Measurements from ENCODE around the gene PPP1R9B. TPM values are rescaled to one million over a fixed set of nuclear protein-coding genes. Genes with fewer than 3 reads are reported as not detected.
A peak's percentile ranks its signal among the peaks of the same experiment; 100 is the strongest.

Gene PPP1R9B
- total and polyA plus RNA-seq, 2 donors (not counting 1 experiment from before 2014, with no cell fraction given): 80.7 to 220 TPM

- no peak overlapping the region for H3K27ac ChIP-seq (ENCODE audit: low read length in 2 of 2)
- 1% methylated on average over 45 of the region's 53 CpGs for WGBS (ENCODE audit: insufficient coverage)
These were observed 10.8 kb upstream of the PPP1R9B start for GRCh38 chr17:50161023-50161910.

More at GRCh38 chr17:50161023-50161910, 10.8 kb upstream of the PPP1R9B start:
- Mint-ChIP-seq H3K27me3 (no peaks in the 10 kb centered on the region), H3K9me3 (ENCODE audit: insufficient read depth) (no peaks in the 10 kb centered on the region), H3K4me1 (peaks cover 38% of the 10 kb centered on the region), H3K4me3 (peak overlapping the region; percentile 80), H3K27ac (peak overlapping the region; percentile 72)
- H3K4me3 ChIP-seq (ENCODE audit: control extremely low read depth in 1 of 5, extremely low read depth in 1 of 5, insufficient read depth in 1 of 5, low read depth in 2 of 5, low read length in 4 of 5): peak overlapping the region; percentile 52 to 68 (median 66)
- DNase-seq (peak; percentile 93), ATAC-seq (ENCODE audit: low read depth) (peak; percentile 92)
- no peaks in the 10 kb centered on the region for H3K36me3 ChIP-seq (replicated peaks in 1 of 2; ENCODE audit: control extremely low read depth in 1 of 2, control insufficient read depth in 1 of 2, extremely low read depth in 1 of 2, insufficient read depth in 2 of 2, low read length in 1 of 2)
- H3K79me2 ChIP-seq (ENCODE audit: control insufficient read depth, insufficient read depth, low read length): peaks cover 13% of the 10 kb centered on the region
- peak overlapping the region; percentile 84 for H3K4me2 ChIP-seq (replicated peaks; ENCODE audit: low read depth, low read length, poor library complexity, severe bottlenecking)
- ChIA-PET CTCF (interaction anchor here (0.9 to 2.8 kb wide), 22 partner anchors 9 to 163 kb away, joined by 3 to 79 read pairs (median 5); partner anchors contain the start of genes PPP1R9B and SAMD14), POLR2A (interaction anchor here (1.0 to 2.8 kb wide), 4 partner anchors 10 to 22 kb away, joined by 4 to 22 read pairs (median 10); partner anchors contain the start of gene PPP1R9B)
- peaks cover 36 to 41% of the 10 kb centered on the region in 2 donors for H3K4me1 ChIP-seq (ENCODE audit: control insufficient read depth in 2 of 2, insufficient read depth in 2 of 2, low read length in 2 of 2)
- H3K9ac ChIP-seq (ENCODE audit: low read length): peak overlapping the region; percentile 60
- no peaks in the 10 kb centered on the region for H4K20me1 ChIP-seq (ENCODE audit: control insufficient read depth, insufficient read depth, low read length, poor library complexity, severe bottlenecking)
- peak overlapping the region; percentile 60 for H2AFZ ChIP-seq (ENCODE audit: insufficient read depth, low read depth, low read length, poor library complexity, severe bottlenecking)
- intact Hi-C loops (cut with micrococcal nuclease): loop anchor here (1.0 to 2.0 kb wide), 5 partner anchors 10 to 67 kb away; no protein-coding TSS in a partner anchor
- TF ChIP-seq EZH2 (IDR thresholded peaks at IDR 0.05; ENCODE audit: borderline replicate concordance, insufficient read depth, low read depth, low read length, poor library complexity, severe bottlenecking): no peak
- peak; percentile 97 for TF ChIP-seq CTCF (IDR thresholded peaks at IDR 0.05)
- no peaks in the 10 kb centered on the region for H3K9me3 ChIP-seq (ENCODE audit: control extremely low read depth in 1 of 3, control insufficient read depth in 2 of 3, insufficient read depth in 1 of 3, low read length in 2 of 3)
- H3K27me3 ChIP-seq (replicated peaks in 1 of 4; ENCODE audit: control extremely low read depth in 1 of 4, control insufficient read depth in 3 of 4, insufficient read depth in 4 of 4, low read length in 3 of 4): no peaks in the 10 kb centered on the region
